Astrocyte of the spinal cord (primary cell): ENCODE results near the gene KIF4A.

Experiments
- DNase-seq: peaks from one replicate; pipeline ENCODE4 v3.0.0; 2011; ENCODE audit warnings: low read depth, low spot score
- H3K4me3 ChIP-seq: 2 replicates; pipeline ENCODE4 v1.5.1; 2011; ENCODE audit warnings: low read depth, mild to moderate bottlenecking, low read length, moderate library complexity
- in situ Hi-C: cut with HindIII; loops from 2 replicates; pipeline ENCODE4 v1.10.0; 2017; ENCODE audit warnings: low sequenced_read_pairs
- TF ChIP-seq, protein P1 (sequence below): IDR thresholded peaks from 2 replicates; pipeline ENCODE4 v1.5.1; 2012; ENCODE audit warnings: low read depth, mild to moderate bottlenecking, low read length, inconsistent platforms

Gene KIF4A

DNA sequence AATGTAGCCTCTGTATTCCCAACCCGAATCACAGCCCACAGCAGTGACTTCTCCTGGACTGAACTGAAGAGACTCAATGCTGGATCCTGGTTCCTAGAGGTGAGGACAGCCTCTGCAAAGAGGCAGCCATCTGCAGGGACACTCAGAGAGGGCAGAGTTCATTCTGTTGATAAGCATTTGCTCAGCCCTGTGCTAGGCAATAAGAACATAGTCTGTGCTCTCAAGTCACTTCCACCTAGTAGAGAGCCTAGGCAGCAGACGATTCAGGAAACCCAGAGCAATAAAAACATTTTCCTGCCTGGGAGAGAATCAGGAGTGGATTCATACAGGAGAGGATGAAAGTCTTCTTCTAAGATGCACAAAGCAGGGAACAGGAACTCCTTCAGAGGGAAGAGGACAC is 137.5 kb downstream of the KIF4A start:
- no peak for DNase-seq
- TF ChIP-seq, protein P1, sequence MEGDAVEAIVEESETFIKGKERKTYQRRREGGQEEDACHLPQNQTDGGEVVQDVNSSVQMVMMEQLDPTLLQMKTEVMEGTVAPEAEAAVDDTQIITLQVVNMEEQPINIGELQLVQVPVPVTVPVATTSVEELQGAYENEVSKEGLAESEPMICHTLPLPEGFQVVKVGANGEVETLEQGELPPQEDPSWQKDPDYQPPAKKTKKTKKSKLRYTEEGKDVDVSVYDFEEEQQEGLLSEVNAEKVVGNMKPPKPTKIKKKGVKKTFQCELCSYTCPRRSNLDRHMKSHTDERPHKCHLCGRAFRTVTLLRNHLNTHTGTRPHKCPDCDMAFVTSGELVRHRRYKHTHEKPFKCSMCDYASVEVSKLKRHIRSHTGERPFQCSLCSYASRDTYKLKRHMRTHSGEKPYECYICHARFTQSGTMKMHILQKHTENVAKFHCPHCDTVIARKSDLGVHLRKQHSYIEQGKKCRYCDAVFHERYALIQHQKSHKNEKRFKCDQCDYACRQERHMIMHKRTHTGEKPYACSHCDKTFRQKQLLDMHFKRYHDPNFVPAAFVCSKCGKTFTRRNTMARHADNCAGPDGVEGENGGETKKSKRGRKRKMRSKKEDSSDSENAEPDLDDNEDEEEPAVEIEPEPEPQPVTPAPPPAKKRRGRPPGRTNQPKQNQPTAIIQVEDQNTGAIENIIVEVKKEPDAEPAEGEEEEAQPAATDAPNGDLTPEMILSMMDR = no peak
- H3K4me3 ChIP-seq = no peak overlapping the region
- in situ Hi-C loops = no loop called here

DNA sequence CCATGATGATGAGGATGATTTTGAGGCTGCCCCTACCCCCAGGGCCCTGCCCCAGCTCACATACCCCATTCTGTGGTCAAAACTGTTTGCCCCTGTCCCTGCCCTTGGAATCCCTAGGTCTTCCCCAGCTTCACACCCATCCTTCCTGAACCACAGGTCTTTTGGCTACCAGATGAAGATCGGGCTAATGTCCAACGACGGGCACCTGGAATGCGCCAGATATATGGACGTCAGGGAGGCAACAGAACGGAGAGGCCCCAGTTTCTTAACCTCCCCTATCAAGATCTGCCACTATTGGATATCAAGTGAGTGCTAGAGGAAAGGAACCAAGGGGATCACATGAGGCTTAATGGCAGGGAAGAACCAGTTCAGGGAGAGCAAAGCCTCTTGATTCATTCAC is 139.9 kb downstream of the KIF4A start:
- no peak for DNase-seq
- no peak overlapping the region for H3K4me3 ChIP-seq
- TF ChIP-seq, protein P1 = no peak
- in situ Hi-C loops = no loop called here

DNA sequence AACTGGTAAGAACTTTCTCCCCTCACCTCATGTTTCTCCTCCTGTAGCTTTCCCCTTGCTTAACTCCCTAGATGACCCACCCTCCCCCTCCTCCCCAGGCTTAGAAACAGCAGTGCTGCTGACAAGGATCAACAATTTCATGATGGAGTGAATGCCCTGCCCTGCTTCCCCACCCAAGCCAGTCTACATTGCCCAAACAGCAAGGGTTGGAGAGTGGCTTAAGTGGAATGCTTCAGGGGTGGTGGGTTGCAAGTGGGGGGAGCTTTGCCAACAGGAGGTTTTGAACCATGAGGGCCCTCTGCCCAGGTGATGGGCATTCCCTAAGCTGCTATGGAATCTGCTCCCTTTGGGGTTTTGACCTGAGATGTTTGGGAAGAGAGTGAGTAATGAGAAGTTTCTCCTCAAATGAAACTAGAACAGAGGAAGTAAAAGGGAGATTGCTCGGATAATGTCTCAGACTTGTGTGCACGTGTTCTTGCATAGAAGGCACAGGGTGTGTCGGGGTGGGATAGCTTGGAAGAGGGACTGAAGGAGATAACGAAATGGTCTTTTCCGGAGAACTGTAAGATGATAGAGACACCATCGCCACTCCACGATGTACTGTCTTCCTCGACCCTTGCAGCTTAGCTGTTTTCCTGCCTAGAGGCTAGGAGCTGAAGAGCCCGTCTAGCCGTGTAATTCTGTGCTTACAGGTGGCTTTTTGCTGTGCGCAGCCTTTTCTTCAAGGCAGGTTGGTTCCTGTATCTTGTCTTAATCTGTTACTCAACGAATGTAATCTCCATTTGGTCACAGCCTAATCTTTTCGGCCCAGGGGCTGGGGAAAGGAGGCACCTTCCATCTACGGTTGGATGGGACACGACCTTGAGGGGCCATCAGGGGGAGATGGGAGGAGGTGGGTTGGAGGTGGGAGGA is 143.3 kb downstream of the KIF4A start:
- TF ChIP-seq, protein P1 = no peak
- in situ Hi-C loops = no loop called here
- DNase-seq = no peak

DNA sequence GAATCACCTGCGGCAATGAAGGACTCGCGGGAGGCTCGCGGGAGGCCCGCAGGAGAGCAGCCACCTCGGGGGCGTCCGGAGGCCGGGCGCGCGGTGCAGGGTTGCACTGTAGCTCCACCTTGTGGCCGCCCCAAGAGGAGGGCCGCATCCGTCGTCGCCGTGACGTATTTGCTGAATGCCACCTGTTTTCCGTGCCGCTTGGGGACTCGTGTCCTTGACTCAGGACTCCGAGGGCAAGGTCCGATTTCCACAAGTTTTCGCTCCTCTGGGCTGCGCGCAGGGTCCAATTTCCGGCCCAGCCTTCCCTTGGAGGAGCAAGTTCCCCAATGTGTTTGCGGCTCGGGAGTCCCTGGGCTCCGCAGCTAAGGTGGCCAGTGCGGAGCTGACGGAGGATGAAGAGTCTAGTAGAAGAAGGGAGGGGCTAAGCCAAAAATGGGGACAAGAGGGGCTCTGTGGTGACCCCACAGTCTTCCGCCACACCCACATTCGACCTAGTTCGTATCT is 144.0 kb downstream of the KIF4A start:
- TF ChIP-seq, protein P1 = peak; percentile 62
- peak; percentile 42 for DNase-seq
- peak overlapping the region; percentile 67 for H3K4me3 ChIP-seq
- in situ Hi-C loops = no loop called here

More for the DNA sequence above, 143.3 kb downstream of the KIF4A start:
- H3K4me3 ChIP-seq = peak overlapping the region; percentile 67

GRCh38 chrX:70434352-70434866 is 144.5 kb downstream of the KIF4A start:
- DNase-seq = peak; percentile 80
- peak overlapping the region; percentile 67 for H3K4me3 ChIP-seq
- TF ChIP-seq, protein P1 = no peak
- in situ Hi-C loops = no loop called here

GRCh38 chrX:70434914-70435586 is 145.1 kb downstream of the KIF4A start:
- peak; percentile 23 for DNase-seq
- H3K4me3 ChIP-seq = peak overlapping the region; percentile 67
- in situ Hi-C loops = no loop called here
- TF ChIP-seq, protein P1 = no peak
